ENCODE measurements around the gene KCNG2.

DNA sequence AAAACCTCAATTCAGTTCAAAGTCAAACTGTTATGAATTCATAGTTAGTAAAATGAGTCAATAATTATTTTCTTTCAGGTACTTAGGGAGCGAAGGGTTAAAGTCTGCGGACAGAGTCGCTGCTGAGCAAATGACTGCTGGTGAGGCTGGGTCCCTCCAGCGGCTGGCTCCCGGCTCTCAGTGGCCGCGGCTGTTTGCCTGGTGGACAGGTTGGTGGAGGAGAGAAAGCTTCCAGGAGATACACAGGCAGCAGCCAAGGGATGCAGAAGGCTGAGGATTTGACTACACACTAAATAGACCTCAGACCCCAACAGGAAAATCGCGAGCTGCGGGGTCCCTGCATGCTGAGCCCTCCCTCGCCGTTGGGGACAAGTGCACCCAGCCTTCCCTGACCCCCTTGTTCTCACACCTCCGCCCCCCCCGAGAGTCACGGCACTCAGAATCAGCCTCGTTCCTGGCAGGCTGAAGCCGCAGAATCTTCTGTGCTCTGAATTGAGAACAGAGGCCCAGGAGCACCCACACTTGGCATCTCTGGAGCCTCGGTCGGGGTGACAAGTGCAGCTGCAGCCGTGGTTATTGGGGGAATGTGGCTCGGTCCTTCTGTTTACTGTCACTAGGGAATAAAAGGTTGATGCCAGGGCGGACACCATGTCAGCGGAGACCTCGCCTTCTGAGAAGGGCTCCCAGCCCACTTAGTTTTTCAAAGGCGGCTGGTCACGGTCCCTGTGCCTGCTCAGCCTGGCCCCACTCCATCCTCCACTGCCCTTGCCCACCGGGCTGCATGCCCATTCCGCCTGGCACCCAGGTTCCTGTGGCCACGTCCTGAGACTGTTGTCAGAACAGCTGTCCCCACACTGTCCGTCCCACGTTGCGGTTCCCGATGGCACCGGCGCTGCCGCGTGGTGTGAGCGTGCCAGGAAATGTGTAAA is 79.7 kb downstream of the KCNG2 start:
- TF ChIP-seq, protein P1, sequence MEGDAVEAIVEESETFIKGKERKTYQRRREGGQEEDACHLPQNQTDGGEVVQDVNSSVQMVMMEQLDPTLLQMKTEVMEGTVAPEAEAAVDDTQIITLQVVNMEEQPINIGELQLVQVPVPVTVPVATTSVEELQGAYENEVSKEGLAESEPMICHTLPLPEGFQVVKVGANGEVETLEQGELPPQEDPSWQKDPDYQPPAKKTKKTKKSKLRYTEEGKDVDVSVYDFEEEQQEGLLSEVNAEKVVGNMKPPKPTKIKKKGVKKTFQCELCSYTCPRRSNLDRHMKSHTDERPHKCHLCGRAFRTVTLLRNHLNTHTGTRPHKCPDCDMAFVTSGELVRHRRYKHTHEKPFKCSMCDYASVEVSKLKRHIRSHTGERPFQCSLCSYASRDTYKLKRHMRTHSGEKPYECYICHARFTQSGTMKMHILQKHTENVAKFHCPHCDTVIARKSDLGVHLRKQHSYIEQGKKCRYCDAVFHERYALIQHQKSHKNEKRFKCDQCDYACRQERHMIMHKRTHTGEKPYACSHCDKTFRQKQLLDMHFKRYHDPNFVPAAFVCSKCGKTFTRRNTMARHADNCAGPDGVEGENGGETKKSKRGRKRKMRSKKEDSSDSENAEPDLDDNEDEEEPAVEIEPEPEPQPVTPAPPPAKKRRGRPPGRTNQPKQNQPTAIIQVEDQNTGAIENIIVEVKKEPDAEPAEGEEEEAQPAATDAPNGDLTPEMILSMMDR (IDR thresholded peaks at IDR 0.05; ENCODE audit: low read depth, low read length, missing input control), result no peak
- TF ChIP-seq YY1 (IDR thresholded peaks at IDR 0.05), result no peak
- TF ChIP-seq FOXA1 (IDR thresholded peaks at IDR 0.05), result no peak
- TF ChIP-seq, protein P2, sequence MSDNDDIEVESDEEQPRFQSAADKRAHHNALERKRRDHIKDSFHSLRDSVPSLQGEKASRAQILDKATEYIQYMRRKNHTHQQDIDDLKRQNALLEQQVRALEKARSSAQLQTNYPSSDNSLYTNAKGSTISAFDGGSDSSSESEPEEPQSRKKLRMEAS (IDR thresholded peaks at IDR 0.05), result no peak
- no peak for TF ChIP-seq JUND (IDR thresholded peaks at IDR 0.05)
- no peak for TF ChIP-seq TAF1 (conservative IDR thresholded peaks at IDR 0.05)
- TF ChIP-seq, protein P3, sequence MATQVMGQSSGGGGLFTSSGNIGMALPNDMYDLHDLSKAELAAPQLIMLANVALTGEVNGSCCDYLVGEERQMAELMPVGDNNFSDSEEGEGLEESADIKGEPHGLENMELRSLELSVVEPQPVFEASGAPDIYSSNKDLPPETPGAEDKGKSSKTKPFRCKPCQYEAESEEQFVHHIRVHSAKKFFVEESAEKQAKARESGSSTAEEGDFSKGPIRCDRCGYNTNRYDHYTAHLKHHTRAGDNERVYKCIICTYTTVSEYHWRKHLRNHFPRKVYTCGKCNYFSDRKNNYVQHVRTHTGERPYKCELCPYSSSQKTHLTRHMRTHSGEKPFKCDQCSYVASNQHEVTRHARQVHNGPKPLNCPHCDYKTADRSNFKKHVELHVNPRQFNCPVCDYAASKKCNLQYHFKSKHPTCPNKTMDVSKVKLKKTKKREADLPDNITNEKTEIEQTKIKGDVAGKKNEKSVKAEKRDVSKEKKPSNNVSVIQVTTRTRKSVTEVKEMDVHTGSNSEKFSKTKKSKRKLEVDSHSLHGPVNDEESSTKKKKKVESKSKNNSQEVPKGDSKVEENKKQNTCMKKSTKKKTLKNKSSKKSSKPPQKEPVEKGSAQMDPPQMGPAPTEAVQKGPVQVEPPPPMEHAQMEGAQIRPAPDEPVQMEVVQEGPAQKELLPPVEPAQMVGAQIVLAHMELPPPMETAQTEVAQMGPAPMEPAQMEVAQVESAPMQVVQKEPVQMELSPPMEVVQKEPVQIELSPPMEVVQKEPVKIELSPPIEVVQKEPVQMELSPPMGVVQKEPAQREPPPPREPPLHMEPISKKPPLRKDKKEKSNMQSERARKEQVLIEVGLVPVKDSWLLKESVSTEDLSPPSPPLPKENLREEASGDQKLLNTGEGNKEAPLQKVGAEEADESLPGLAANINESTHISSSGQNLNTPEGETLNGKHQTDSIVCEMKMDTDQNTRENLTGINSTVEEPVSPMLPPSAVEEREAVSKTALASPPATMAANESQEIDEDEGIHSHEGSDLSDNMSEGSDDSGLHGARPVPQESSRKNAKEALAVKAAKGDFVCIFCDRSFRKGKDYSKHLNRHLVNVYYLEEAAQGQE (IDR thresholded peaks at IDR 0.05), result no peak
- TF ChIP-seq, protein P4, sequence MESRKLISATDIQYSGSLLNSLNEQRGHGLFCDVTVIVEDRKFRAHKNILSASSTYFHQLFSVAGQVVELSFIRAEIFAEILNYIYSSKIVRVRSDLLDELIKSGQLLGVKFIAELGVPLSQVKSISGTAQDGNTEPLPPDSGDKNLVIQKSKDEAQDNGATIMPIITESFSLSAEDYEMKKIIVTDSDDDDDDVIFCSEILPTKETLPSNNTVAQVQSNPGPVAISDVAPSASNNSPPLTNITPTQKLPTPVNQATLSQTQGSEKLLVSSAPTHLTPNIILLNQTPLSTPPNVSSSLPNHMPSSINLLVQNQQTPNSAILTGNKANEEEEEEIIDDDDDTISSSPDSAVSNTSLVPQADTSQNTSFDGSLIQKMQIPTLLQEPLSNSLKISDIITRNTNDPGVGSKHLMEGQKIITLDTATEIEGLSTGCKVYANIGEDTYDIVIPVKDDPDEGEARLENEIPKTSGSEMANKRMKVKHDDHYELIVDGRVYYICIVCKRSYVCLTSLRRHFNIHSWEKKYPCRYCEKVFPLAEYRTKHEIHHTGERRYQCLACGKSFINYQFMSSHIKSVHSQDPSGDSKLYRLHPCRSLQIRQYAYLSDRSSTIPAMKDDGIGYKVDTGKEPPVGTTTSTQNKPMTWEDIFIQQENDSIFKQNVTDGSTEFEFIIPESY (IDR thresholded peaks at IDR 0.05), result no peak
- no peak for TF ChIP-seq GABPA (IDR thresholded peaks at IDR 0.05 in 1 of 2, conservative IDR thresholded peaks at IDR 0.05 in 1 of 2)
- TF ChIP-seq RAD21 (IDR thresholded peaks at IDR 0.05), result no peak
- no peak for TF ChIP-seq EGR1 (IDR thresholded peaks at IDR 0.05; ENCODE audit: low read depth in 2 of 2)
- TF ChIP-seq HNF4G (IDR thresholded peaks at IDR 0.05), result no peak
- TF ChIP-seq SP1 (IDR thresholded peaks at IDR 0.05), result no peak
- no peak for TF ChIP-seq RXRA (IDR thresholded peaks at IDR 0.05)

Measured in liver (tissue), 3 donors.